T-helper 1 cell treated with Interleukin-12 subunit alpha and Interleukin-12 subunit beta and Interleukin-4 antibody, amounts not matched to agents 30 ng/mL and 1 ng/mL, for 36 hours (primary cell): ENCODE results near the gene LMX1A. TPM values are rescaled to one million over a fixed set of nuclear protein-coding genes. Genes with fewer than 3 reads are reported as not detected.

ENCODE experiments used
- intact Hi-C: fragments of 100-400 bp; cut with micrococcal nuclease; formaldehyde crosslinking; loops from one replicate; pipeline ENCODE4 v1.15.1; 2024
- total RNA-seq: library from RNA; stranded (reverse); gene quantifications from 2 replicates; pipeline ENCODE4 v1.2.3, GENCODE V29; 2022

Gene LMX1A
- total RNA-seq, 1 donor from 2014 or later = not detected

GRCh38 chr1:165226326-165226725, 130.2 kb downstream of the LMX1A start:
- intact Hi-C loops = no loop called here

- intact Hi-C loops = no loop called here
These were observed 130.9 kb downstream of the LMX1A start for GRCh38 chr1:165225650-165226049.

GRCh38 chr1:165225062-165225461, 131.5 kb downstream of the LMX1A start:
- intact Hi-C loops = no loop called here

DNA sequence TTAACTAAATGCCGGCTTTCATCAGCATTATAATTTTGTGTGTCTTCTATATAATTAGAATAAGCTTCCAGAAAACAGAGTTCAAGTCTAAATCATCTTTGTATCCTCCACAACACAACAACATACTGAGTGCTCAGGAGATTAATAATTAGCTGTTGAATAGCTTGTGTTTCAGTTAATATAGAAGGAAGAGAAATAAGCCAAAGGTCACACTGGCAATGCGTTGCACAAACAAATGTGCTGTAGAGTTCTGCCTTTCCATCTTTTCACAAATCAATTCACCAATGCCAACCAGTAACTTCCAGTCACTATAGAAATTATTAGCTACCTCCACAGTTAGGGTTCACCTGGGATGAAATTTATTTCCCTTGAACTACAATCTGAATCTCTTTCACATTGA, 132.0 kb downstream of the LMX1A start:
- intact Hi-C loops = no loop called here

DNA sequence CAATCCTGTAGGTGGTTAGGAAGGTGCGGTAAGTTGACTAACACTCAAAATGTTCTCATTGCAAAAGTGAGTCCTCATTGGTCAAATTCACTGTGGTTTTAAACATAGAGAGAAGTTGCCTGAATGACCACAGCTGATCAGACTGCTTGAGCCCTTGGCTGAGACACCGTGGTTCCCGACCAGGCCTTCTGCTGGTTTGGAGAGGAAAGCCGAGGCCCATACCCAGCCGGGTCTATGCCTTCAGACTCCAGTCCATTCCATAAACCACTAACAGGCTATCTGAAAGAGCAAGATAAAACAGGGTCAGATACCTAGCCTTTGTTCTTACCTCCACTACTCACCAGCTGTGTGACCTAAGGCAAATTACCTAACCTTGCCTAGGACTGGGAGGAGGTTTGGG, 133.9 kb downstream of the LMX1A start:
- intact Hi-C loops = no loop called here

GRCh38 chr1:165218731-165219130, 137.8 kb downstream of the LMX1A start:
- intact Hi-C loops = no loop called here

GRCh38 chr1:165217958-165218357, 138.6 kb downstream of the LMX1A start:
- intact Hi-C loops = no loop called here

DNA sequence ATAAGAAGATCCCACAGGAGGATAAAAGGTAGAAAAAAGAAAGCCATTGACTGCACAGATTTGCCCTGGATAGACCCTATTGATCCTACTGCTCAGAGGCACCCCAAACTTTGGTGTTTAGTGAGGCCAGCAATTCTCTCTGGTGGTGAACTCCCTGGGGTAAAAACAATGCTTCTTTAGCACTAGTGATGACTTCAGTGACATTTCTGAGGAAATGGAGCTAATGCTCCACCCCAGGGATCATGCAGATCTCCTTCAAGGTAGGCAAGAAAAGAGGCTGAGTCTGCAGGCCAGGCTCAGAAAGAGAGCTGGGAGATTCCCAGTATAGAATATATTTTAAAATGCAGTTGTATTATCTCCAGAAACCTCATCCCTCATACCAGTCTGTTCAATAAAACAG, 140.3 kb downstream of the LMX1A start:
- intact Hi-C loops = no loop called here

- intact Hi-C loops = no loop called here
These were observed 140.8 kb downstream of the LMX1A start for GRCh38 chr1:165215676-165216075.

DNA sequence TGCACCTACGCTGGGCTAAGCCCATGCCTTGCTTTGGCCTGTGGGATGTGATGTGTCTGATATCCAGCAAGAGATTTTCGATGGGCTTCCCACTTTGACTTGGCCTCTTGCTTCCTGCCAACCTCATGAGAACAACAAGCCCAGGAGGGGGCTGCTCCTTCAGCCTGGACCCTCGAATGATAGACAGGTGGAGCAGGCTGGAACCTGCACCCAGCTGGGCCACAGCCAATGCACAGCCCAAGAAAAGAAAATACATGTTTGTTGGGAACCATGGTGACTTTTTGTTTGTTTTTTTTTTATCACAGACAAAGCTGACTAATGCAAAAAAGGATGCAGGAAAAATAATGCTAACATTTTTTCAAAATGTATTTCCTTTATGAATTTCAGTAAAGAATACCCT, 144.3 kb downstream of the LMX1A start:
- intact Hi-C loops = no loop called here

DNA sequence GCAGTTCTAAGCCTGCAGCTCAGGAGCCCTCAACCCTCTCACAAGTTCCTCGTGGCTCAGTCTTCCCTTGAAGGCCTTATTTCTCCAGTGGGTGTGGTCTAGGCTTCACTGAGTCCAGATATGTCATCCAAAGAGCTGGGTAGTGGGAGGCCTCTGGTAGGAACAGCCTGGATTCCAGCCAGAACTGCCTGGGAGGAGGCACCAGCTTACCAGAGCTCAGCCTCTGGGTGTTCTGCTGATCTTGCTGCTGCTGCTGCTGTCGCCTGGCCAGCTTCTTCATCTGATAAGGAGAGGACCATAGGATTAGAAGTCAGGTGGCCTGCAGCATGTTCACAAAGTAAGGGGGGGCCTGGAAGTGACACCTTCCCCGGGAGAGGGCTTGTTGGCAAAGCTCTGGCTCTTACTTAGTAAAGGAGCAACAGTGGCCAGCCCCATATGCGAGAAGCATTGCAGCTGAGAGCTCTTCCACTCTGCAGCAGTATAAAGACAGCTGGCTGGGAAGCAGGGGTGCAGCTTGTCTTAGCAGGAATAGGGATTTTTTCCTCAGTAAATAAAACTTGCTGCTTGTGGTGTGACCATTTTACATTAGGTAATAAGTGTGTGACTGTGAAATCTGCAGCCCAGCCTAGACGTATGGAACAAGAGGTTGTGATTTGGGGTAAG, 148.5 kb downstream of the LMX1A start:
- intact Hi-C loops = no loop called here

DNA sequence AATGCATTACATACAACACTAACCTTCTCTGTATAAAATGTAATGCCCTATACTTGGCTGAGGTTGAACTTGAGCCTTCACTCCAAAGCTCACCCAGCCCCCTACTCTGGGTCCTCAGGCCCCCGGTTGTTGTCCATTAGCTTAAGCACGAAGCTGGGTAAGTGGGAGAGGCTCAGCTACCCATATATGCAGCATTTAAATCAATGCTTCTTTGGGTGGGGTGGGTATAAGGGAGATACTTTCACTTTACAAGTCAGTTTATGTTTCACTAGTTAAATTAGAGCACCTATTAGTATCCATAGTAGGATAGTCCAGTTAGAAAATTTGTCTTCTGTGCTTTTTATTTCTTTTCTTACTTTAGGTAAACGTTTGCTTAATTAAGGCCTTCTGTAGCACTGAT, 151.4 kb downstream of the LMX1A start:
- intact Hi-C loops = no loop called here

- intact Hi-C loops = no loop called here
These were observed 152.0 kb downstream of the LMX1A start for GRCh38 chr1:165204548-165204947.

- intact Hi-C loops = no loop called here
These were observed 165.4 kb downstream of the LMX1A start for GRCh38 chr1:165191087-165191486.

DNA sequence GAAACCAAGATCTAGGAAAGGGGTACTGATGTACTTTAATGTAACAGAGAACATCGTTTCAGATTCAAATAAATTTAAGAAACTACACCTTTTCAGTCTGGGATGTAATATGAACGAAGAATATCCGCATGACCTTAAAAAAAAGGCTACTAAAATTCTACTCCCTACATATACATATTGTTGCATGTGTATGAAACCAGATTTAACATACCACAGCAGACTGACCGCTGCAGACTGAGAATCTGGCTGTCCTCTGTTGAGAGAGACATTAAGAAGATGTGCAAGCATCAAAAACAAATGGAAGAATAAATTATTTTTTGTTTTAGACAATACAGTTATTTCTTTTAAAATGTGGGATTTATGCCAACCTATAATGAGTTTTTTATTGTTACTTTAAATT, 166.6 kb downstream of the LMX1A start:
- intact Hi-C loops = no loop called here

DNA sequence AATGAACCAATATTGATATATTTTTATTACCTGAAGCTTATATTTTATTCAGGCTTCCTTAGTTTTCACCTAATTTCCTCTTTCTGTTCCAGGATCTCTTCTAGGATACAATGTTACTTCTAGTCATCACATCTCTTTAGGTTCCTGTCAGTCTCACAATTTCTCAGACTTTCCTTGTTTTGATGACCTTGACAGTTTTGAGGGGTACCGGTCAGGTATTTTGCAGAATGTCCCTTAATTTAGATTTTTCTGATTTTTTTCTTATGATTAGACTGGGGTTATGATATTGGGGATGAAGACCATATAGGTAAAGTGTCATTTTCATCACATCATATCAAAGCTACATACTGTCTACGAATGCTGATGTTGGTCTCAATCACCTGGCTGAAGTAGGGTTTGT, 167.5 kb downstream of the LMX1A start:
- intact Hi-C loops = no loop called here

- intact Hi-C loops = no loop called here
These were observed 169.2 kb downstream of the LMX1A start for GRCh38 chr1:165187031-165188009.

DNA sequence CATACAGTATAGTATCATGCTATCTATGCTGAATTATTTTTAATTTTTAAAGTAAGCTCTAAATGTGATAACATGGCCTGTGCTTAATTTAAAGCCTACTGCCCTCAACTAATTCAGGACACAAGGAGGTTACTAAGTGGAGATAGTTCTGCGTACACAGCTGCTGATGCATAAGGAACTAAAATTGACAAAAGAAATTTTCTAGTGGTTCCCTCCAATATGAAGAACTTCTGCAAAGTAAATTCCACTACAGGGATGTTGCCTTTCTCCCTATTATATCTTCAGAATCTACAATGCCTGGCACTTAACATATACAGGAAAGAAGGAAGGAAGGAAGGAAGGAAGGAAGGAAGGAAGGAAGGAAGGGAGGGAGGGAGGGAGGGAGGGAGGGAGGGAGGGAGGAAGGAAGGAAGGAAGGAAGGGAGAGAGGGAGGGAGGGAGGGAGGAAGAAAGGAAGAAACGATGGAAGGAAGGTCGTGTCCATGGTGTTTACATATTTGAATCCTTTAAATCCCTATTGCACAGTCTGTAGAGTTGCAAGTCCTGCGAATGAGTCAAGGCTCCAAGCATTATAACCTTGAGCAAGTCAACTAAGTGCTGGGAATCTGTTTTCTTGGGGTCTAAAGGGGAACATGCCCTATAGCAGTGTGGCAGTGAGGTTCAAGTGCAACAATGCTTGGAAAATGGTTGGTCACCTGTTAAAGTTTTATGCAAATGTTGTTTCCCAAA, 171.2 kb downstream of the LMX1A start:
- intact Hi-C loops = no loop called here

- intact Hi-C loops = no loop called here
These were observed 173.5 kb downstream of the LMX1A start for GRCh38 chr1:165182975-165183374.

DNA sequence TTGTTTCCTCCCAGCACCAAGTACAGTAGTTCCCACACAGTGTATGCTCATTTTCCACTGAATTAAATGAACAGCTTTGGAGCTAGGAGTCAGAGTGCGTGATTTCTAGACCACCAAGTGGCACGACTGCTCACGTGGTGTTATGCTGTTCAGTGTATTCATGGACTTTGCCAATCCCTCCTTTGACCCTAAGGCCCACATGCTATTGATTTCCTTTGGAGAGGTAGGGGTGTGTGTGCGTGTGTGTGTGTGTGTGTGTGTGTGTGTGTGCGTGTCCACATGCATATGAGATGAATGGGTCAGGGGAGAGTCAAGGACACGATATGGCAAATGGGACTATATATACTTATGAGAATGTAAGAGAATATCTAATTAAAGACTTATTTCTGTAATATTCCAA, 177.2 kb downstream of the LMX1A start:
- intact Hi-C loops = no loop called here

- intact Hi-C loops = no loop called here
These were observed 182.0 kb downstream of the LMX1A start for GRCh38 chr1:165174491-165174890.

DNA sequence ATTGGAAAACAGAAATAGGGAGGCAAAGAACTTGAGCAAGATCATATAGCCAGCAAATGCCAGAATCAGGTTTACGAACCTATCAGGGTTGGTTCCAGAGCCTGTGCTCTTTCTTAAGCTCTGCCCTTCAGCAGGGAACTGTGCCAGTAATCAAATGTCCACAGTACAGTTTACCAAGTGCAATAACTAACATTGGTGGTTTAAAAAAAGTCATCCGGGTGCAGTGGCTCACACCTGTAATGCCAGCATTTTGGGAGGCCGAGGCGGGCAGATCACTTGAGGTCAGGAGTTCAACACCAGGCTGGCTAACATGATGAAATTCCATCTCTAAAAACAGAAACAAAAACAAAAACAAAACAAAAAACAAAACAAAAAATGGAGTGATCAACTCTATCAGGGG, 182.7 kb downstream of the LMX1A start:
- intact Hi-C loops = no loop called here
